ENCODE data around the gene WNK4.

Gene WNK4

DNA sequence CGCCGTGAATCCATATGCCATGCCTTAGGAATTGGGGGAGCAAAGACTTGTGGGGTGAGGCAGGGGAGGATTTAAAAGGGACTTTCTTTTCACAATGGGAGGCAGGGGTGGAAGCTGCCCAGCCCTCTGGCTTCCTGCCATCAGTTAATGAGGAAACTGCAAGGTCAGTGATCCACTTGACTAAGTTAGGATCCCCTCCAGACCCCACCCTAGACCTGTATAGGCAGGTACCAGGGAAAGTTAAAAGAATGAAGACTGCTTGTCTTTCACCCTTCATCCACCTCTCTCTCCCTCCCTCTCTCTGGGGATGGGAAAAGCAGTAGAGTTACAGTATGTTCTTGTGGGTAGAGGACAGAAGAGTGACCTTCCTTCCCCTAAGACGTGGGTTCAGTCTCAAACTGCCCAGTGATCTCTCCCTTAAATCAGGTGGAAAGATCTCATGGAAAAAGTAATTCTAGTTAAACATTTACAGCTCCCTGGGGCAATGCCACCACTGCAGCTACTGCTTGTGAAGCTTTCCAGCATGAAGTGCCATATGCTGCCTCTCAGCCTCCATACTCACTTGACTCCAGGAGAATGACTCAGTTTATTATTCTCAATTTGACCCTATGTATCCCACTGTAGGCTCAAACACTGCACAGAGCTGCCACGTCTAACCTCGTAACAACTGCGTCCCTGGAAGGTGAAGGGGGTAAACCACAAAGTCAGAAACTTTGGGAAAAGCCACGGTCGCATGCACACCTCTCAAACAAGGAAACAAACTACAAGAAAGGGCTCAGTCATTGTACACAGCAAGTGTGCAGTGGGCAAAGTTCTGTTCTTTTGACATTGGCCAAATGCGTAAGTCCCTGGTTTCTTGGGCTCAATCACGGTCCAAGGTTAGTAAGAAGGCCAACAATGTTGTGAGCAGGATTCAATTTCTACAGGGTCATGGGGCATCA lies 16.9 kb downstream of the WNK4 start:
- DNase-seq = no peak

- no peak for DNase-seq
Measured at GRCh38 chr17:42798011-42798382, 17.6 kb downstream of the WNK4 start.

DNA sequence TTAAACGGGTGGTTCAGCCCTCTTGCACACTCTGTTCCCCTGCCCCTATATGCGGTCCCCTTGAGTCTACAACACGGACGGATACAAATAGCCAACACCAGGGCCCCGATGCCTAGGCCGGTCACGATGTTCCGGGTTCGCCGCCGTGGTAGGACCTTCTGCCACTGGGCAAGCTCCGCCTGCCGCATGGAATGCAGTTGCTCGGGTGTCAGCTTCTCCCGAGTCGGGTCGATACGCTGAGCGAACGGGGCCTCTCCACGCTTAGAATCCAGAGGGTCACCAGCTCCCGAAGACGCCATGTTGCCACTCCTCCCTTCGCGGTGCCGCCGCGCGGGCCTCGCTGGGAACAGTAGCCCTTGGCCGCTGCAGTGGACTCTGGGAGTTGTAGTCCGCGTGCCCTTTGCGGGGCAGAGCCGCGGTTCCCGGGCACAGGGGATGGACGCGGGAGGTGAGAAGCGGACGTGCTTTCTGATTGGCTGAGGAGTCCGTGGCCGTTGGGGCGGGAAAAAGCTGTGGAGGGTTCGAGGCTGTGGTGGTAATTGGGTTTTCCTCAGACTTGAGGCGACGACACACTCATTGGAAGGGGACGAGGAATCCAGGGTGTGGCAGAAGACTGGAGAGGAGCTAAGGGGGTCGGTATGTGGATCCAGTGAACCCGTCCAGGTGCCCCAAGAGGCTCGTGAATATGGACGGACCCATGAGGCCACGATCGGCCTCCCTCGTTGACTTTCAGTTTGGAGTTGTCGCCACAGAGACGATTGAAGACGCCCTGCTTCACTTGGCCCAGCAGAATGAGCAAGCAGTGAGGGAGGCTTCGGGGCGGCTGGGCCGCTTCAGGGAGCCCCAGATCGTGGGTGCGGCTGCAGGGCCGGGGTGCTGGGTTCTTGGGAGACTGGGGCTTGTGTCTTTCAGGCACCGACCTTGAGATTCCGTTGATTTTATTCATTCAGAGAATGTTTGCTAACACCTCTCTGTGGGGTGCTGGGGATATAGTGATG lies 18.3 kb downstream of the WNK4 start, which contains the start of the genes CNTD1 and COA3:
TSS of gene CNTD1 (plus strand) at position 479 of the 998 bp plus-strand sequence. CDS start at position 686, 207 bp downstream.
TSS of gene COA3 (minus strand) at position 322 of the 998 bp plus-strand sequence. CDS start at position 299, 23 bp downstream.
- DNase-seq = peak; percentile 79

DNA sequence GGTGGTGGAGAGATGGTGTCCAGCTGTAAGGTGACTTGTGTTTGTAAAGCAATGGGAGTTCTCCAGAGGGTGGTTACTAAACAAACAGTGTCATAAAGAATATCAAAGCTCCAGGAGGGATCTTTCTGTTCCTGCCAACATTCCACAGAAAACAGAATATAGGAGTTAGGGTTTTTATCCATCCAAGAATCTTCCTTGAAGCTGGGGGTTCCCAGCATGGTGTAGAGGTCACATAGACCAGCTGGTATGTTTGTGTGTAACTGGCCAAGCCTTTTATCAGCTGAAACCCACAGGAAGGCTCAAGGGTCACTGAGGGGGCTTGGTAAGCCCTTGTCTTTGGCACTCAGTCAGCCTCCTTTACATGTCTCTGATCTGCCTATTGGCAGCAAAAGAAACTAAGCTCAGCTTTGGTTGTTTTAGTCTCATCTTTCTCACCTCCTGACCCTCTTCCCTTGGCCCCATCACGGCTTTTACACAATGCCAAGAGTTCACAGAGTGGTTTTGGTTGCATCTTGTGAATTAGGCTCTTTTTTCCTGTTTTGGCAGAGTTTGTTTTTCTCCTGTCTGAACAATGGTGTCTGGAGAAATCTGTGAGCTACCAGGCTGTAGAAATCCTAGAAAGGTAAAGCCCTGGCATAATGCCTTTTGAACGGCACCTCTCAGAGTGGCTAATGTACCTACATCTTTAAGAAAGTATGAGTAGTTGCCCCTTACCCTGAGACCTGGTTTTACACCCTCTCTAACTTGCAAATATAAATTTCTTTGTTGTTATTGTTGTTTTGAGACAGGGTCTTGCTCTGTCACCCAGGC lies 22.9 kb downstream of the WNK4 start:
- DNase-seq = no peak

GRCh38 chr17:42804918-42805367 lies 24.5 kb downstream of the WNK4 start:
- no peak for DNase-seq

DNA sequence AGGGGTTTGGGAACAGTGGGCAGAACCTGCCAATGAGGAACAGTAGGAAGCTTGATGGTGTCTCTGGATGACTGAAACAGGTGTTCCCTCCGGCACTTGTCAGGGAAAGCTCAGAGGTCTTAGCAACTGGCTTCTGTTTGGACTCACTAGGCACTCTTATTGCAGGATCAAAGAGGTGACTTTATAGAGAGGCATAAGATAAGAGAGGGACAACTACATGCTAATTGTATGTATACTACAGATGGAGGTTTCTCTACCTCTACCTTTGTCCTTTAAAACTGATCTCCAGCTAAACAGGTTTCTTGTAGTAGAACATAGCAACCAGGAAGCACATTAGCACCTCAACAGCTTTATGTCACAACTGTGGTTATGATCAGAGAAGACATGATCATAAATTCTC lies 25.8 kb downstream of the WNK4 start:
- no peak for DNase-seq

DNA sequence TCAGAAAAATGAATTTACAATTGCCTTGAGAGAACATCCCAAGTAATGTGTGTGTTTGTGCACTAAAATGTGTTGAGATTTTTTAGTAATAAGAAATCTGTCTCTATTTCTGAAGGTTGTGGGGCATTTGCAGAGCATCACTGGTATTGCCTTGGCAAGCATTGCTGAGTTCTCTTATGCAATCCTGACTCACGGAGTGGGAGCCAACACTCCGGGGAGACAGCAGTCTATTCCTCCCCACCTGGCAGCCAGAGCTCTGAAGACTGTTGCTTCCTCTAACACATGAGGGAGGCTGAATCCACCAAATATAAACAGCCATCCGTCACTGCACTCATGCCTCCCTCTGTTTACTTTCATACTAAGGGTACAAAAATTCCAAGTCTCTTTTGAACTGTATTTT lies 28.8 kb downstream of the WNK4 start:
- no peak for DNase-seq

- DNase-seq = no peak
Measured at GRCh38 chr17:42814633-42815399, 34.4 kb downstream of the WNK4 start.

GRCh38 chr17:42817866-42818265 lies 37.5 kb downstream of the WNK4 start:
- DNase-seq = no peak

- no peak for DNase-seq
Measured at GRCh38 chr17:42818379-42818778, 38.0 kb downstream of the WNK4 start.

GRCh38 chr17:42819939-42820535 lies 39.6 kb downstream of the WNK4 start:
- peak; percentile 64 for DNase-seq

GRCh38 chr17:42821176-42821575 lies 40.8 kb downstream of the WNK4 start:
- no peak for DNase-seq

GRCh38 chr17:42827472-42827871 lies 47.1 kb downstream of the WNK4 start:
- no peak for DNase-seq

DNA sequence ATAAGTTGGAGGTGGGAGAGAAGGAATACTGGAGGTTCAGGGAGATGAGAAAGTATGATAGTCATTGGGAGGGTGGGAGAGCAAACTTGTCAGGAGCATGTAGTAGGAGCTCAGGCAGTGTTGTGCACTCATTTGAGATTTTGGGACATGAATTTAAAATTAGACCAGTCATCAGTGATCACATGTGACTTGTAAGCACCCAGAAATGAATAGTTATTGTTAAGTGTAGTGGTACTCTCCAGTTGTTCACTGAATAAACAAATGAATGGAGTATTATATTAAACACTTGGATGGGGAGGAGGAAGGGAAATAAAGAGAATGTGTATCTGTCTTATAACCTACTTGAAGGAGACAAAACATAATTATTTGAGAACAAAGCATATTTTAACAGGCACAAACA lies 50.6 kb downstream of the WNK4 start:
- no peak for DNase-seq

GRCh38 chr17:42832213-42832933 lies 52.0 kb downstream of the WNK4 start:
- no peak for DNase-seq

DNA sequence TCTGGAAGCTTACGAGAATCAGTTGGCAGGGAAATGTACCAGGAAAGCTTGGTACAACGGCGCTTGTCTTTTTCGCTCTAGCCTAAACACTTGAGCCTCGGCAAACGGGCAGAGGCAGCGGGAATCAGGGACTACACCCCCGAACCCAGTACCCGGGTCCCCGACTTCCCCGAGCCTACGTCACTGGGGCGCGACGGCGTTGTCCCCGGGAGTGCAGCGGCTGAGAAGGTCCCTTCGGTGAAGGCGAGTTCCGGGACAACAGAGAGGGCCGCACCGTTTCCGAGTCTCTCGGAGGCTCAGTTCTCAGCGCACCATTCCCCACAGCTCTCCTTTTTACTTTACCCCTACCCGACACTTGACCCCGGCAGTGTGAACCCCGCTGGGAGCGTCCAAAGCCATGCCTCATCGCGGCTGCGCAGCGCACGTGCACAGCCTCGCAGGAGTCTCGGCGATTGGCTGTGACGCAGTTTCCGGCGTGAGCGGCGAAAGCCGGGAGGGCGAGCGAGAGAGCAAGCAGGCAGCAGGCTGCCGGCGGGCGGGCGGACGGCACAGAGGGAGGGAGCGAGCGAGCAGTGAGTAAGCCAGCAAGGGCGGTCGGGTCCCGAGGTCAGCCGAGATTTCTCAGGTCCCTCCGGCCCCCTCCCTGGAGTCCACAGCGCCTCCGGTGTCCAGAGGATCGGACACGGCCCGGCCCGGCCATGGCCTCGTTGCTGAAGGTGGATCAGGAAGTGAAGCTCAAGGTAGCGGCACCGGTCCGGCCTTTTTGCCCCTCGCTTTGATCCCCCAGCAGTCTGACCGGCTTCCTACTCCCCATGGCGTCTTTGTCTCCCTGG lies 52.7 kb downstream of the WNK4 start, which contains the start of gene PSME3:
TSS of gene PSME3 (plus strand) at position 464 of the 833 bp plus-strand sequence. CDS start at position 699, 235 bp downstream.
- peak; percentile 91 for DNase-seq

DNA sequence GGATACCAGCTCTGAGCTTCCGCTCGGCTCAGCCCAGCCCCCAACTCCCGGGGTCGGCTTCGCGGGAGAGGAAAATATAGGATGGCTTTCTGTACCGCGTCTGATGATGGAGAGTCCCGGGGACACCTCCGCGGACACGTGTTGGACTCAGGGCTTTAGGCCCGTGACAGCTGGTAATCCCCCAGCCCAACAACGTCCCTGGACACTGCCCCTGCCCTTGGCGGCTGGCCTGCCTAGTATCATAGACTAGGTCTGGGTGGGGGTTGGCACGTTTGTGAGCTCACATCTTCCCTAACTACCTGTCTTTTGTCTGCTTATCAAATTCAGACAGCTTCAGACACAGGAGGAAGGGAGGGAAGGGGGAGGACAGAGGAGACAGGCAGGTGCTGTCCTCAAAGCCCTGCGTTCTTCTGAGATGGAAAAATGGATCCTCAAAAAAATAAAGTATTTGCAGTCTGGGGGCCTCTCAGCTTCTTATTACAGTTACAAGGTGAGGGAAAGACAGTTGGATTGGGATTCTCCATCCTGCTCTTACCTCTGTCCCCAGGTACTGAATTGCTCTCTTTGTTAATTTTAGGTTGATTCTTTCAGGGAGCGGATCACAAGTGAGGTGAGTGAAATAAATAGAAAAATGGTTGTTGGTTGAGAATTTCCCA lies 53.5 kb downstream of the WNK4 start:
- no peak for DNase-seq

DNA sequence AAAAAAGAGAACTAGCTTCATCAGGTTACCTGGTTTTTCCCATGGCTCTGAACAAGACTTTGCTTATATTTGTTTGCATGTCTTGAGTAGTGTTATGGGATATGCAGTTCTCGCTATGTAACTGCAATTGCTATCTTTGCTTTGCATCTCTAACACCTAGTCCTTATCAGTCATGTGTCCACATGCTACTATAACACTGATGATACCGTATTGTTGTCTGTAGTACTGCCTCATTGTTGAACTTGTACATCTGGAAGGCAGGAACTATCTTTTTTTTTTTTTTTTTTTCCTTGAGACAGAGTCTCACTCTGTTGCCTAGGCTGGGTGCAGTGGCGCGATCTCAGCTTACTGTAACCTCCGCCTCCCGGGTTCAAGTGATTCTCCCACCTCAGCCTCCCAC lies 55.3 kb downstream of the WNK4 start:
- no peak for DNase-seq
